ENCODE results near the gene CMTM8. TPM values are rescaled to one million over a fixed set of nuclear protein-coding genes. Genes with fewer than 3 reads are reported as not detected.

The CMTM8 gene
- total and polyA plus RNA-seq, 10 of the 15 experiments (the other 5 are each of a cell fraction or from before 2014, with no cell fraction given), result 0.11 to 0.23 TPM; not detected in 8

GRCh38 chr3:32381922-32382321, 143.4 kb downstream of the CMTM8 start:
- ChIA-PET RAD21 (ENCODE audit: unreplicated experiment) (no interaction called here), CTCF (interaction anchor here (1.1 kb wide), 2 partner anchors 57 to 88 kb away, joined by 3 read pairs; no protein-coding TSS in a partner anchor), POLR2A (no interaction called here), SMC1A (ENCODE audit: uncharacterized antibody, unreplicated experiment) (interaction anchor here (0.7 to 1.7 kb wide), 3 partner anchors 8 to 91 kb away, joined by 3 read pairs; no protein-coding TSS in a partner anchor)
- ATAC-seq, result no peak
- intact Hi-C loops (cut with micrococcal nuclease; ENCODE audit: unreplicated experiment), result no loop called here
- no peak for DNase-seq (ENCODE audit: low read depth, low spot score)
- Histone ChIP-seq H3K9me3 (replicated peaks; ENCODE audit: control insufficient read depth, insufficient read depth, low read length) (no peaks in the 10 kb centered on the region), H3K27me3 (replicated peaks in 1 of 2; ENCODE audit: control insufficient read depth in 2 of 2, insufficient read depth in 2 of 2, low read length in 1 of 2) (0 out of 4 replicates have a peak, but pooled peaks cover 0 to 3% of the 10 kb centered on the region in 2 experiments), H3K4me2 (ENCODE audit: control insufficient read depth, insufficient read depth) (no peak overlapping the region), H2AFZ (ENCODE audit: control insufficient read depth, low read depth, low read length) (no peak overlapping the region), H3K27ac (ENCODE audit: control insufficient read depth, insufficient read depth) (no peak overlapping the region), H3K4me1 (ENCODE audit: control insufficient read depth, insufficient read depth, low read length) (no peaks in the 10 kb centered on the region), H4K20me1 (ENCODE audit: control insufficient read depth, insufficient read depth) (no peaks in the 10 kb centered on the region), H3K4me3 (no peak overlapping the region), H3K36me3 (ENCODE audit: control insufficient read depth in 2 of 2, insufficient read depth in 2 of 2, low read length in 1 of 2) (no peaks in the 10 kb centered on the region), H3K9ac (ENCODE audit: control insufficient read depth, insufficient read depth, low read length) (no peak overlapping the region), H3K79me2 (ENCODE audit: control insufficient read depth, insufficient read depth, low read length) (no peaks in the 10 kb centered on the region)
- no peak for TF ChIP-seq IKZF2 (IDR thresholded peaks at IDR 0.05)
- no peak for TF ChIP-seq SIX5 (IDR thresholded peaks at IDR 0.05; ENCODE audit: low read depth, low read length, severe bottlenecking)
- no peak for TF ChIP-seq NR2F1 (conservative IDR thresholded peaks at IDR 0.05)
- TF ChIP-seq NKRF (conservative IDR thresholded peaks at IDR 0.05), result no peak
- no peak for TF ChIP-seq SIN3A (IDR thresholded peaks at IDR 0.05; ENCODE audit: low read depth, low read length)
- in situ Hi-C loops (cut with MboI), result no loop called here
- WGBS (ENCODE audit: insufficient coverage, insufficient replicate concordance, low lambda C conversion rate, missing lambda C conversion rate), result 90% methylated on average over 7 of the region's 7 CpGs
- no peak for FAIRE-seq
- no TSS peak for BruUV-seq (replicated peaks)
